Endothelial cell of umbilical vein (primary cell): Measurements from ENCODE around the gene RTL10. TPM values are rescaled to one million over a fixed set of nuclear protein-coding genes. Genes with fewer than 3 reads are reported as not detected.

Source experiments
- BruUV-seq: library from RNA; stranded (reverse); fragments of 400-500 nt; replicated peaks from 2 replicates; lab custom pipeline; 2021; lab: Mats Ljungman, UMichigan
- CTCF ChIA-PET: fragments of 300-600, 350-600 bp; sonication (Branson Sonifier 250); formaldehyde crosslinking; loops from one replicate; lab custom pipeline; 2021; ENCODE audit warnings: antibody characterized with exemption, inconsistent platforms; lab: Charles Lee
- POLR2A ChIA-PET: fragments of 300-600, 350-600 bp; sonication (Branson Sonifier 250); formaldehyde crosslinking; loops from one replicate; lab custom pipeline; 2021; ENCODE audit warnings: antibody characterized with exemption, inconsistent platforms; lab: Charles Lee
- DNase-seq: peaks from one replicate; pipeline ENCODE4 v3.0.0-alpha.2; 2011; ENCODE audit warnings: low read depth, low spot score
- FAIRE-seq: peaks from 2 replicates; lab custom pipeline; 2011; peaks lifted over from hg19 to GRCh38; lab: Jason Lieb, UNC
- H2AFZ ChIP-seq: 2 replicates; pipeline ENCODE4 v1.6.0; 2012; ENCODE audit warnings: low read depth, low read length, control low read depth, inconsistent platforms
- H3K27ac ChIP-seq: 2 replicates; pipeline ENCODE4 v1.5.1; 2011; ENCODE audit warnings: low read depth, mild to moderate bottlenecking, control low read depth, low read length, moderate library complexity; ENCODE audit not compliant: insufficient read depth
- H3K27me3 ChIP-seq, 2 experiments: 2 replicates each; pipeline versions ENCODE4 v1.6.0 to v1.6.1; 2011; ENCODE audit warnings: low read length in 2 of 2, mixed read lengths in 1 of 2; ENCODE audit not compliant: control insufficient read depth in 2 of 2, insufficient read depth in 2 of 2
- H3K36me3 ChIP-seq, 2 experiments: 2 replicates in 1 of 2; 3 replicates in 1 of 2; pipeline ENCODE4 v1.5.1; 2011; ENCODE audit warnings: low read length in 2 of 2, mild to moderate bottlenecking in 1 of 2, moderate library complexity in 1 of 2; ENCODE audit not compliant: control insufficient read depth in 2 of 2, insufficient read depth in 2 of 2; ENCODE audit errors: extremely low read depth in 1 of 2
- H3K4me1 ChIP-seq: 3 replicates; pipeline ENCODE4 v1.5.1; 2011; ENCODE audit warnings: mild to moderate bottlenecking, low read length; ENCODE audit not compliant: control insufficient read depth, insufficient read depth; ENCODE audit errors: extremely low read depth
- H3K4me2 ChIP-seq: 2 replicates; pipeline ENCODE4 v1.6.1; 2011; ENCODE audit warnings: low read length, control low read depth, mixed read lengths; ENCODE audit not compliant: insufficient read depth
- H3K4me3 ChIP-seq, 3 experiments: fragments of 200-600 bp in 1 of 3; sonication (generic), shearing (Covaris generic) in 1 of 3; replicated peaks in 1 of 3; 2 replicates each; pipeline ENCODE4 v1.5.1; 2011 to 2016; ENCODE audit warnings: control low read depth in 3 of 3, low read length in 3 of 3, mild to moderate bottlenecking in 2 of 3, inconsistent platforms in 1 of 3, low read depth in 1 of 3, moderate library complexity in 1 of 3; ENCODE audit not compliant: insufficient read depth in 1 of 3
- H3K79me2 ChIP-seq: 2 replicates; pipeline ENCODE4 v1.6.0; 2012; ENCODE audit warnings: low read length, inconsistent platforms; ENCODE audit not compliant: control insufficient read depth, insufficient read depth
- H3K9ac ChIP-seq: replicated peaks from 2 replicates; pipeline ENCODE3; 2011; ENCODE audit warnings: low read length, control low read depth; ENCODE audit not compliant: insufficient read depth; ENCODE audit errors: extremely low read depth
- H3K9me1 ChIP-seq: replicated peaks from 3 replicates; pipeline ENCODE4 v1.6.0; 2011; ENCODE audit warnings: mild to moderate bottlenecking, low read length; ENCODE audit not compliant: control insufficient read depth, insufficient read depth; ENCODE audit errors: extremely low read depth
- H3K9me3 ChIP-seq: replicated peaks from 2 replicates; pipeline ENCODE4 v1.5.1; 2012; ENCODE audit warnings: low read length, inconsistent platforms; ENCODE audit not compliant: control insufficient read depth, insufficient read depth
- H4K20me1 ChIP-seq: replicated peaks from 2 replicates; pipeline ENCODE3; 2011; ENCODE audit warnings: mild to moderate bottlenecking, low read length; ENCODE audit not compliant: control insufficient read depth, insufficient read depth; ENCODE audit errors: extremely low read depth
- EZH2 ChIP-seq: IDR thresholded peaks from 2 replicates; pipeline ENCODE4 v1.6.1; 2012; ENCODE audit warnings: borderline replicate concordance, low read depth, mild to moderate bottlenecking, moderate library complexity, low read length, inconsistent platforms; ENCODE audit not compliant: severe bottlenecking
- GATA2 ChIP-seq: IDR thresholded peaks from 2 replicates; pipeline ENCODE4 v1.7.0; 2011; ENCODE audit warnings: low read depth, mild to moderate bottlenecking, moderate library complexity, mixed read lengths, low read length; ENCODE audit not compliant: insufficient read length, insufficient read depth
- JUN ChIP-seq: IDR thresholded peaks from 2 replicates; pipeline ENCODE4 v1.6.1; 2011; ENCODE audit warnings: borderline replicate concordance, low read depth; ENCODE audit not compliant: insufficient read length, insufficient read depth
- MYC ChIP-seq: IDR thresholded peaks from one replicate; pipeline ENCODE4 v1.6.1; 2011; ENCODE audit warnings: mild to moderate bottlenecking, low read depth, low read length
- dilution Hi-C: fragments of 300-500 bp; cut with MboI; formaldehyde crosslinking; loops from one replicate; pipeline ENCODE4 v1.15.0; 2019; ENCODE audit warnings: low sequenced_read_pairs; ENCODE audit not compliant: extremely low pct_ligation_motif_present
- intact Hi-C: fragments of 100-400 bp; cut with micrococcal nuclease; formaldehyde crosslinking; loops from one replicate; pipeline ENCODE4 v1.10.0; 2022
- polyA plus RNA-seq, 4 experiments: library from polyadenylated mRNA; depleted of rRNA in 3 of 4; stranded (reverse) in 3 of 4; unstranded in 1 of 4; fragments of >200 nt; gene quantifications; 2 replicates each; pipeline versions ENCODE4 v1.2.1 to v1.2.3, GENCODE V29; 2011 to 2012; ENCODE audit warnings: missing spikeins in 1 of 4
- total RNA-seq: library from RNA; stranded (reverse); gene quantifications from 2 replicates; pipeline ENCODE4 v1.2.3, GENCODE V29; 2021
- TF ChIP-seq, protein P1 (sequence below): IDR thresholded peaks from 2 replicates; pipeline ENCODE4 v1.6.1; 2011; ENCODE audit not compliant: insufficient read depth, insufficient read length

The RTL10 gene
- total and polyA plus RNA-seq, 2 donors (not counting 3 experiments of a cell fraction or from before 2014, with no cell fraction given) = 31.9 to 40.8 TPM

DNA sequence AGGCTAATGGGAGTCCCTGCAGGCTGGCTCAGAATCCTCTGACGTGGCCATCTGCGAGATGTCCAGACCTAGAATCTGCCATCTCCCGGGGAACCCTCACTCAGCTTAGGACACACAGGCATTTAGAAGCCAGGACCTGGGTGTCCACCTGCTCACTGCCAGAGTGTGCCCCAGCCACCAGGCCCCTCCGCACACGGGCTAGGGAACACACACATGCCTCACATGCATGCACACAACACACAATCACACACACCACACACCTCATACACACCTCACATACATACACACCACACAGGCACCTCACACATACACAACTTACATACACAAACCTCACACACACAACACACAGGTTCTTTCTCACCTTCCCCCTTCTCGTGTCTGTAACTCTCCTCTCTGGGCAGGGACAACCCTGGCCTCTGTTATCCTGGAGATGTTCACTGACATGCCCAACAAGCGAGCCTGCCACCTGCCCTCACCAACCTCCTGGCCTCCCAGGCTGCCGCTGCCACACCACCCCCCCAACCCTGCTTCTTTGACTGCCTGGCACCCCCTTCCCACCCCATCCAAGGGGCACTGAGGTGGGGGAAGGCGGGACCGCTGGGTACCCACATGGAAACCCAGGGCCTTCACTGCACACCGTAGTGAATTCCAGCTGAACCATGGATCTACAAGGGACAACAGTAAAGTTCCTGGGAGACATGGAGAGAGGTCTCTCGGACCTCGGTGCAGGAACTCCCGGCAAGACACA lies 38.1 kb downstream of the RTL10 start:
- POLR2A ChIA-PET = no interaction called here
- H3K79me2 ChIP-seq = no peaks in the 10 kb centered on the region
- no peak overlapping the region for H3K4me2 ChIP-seq
- CTCF ChIA-PET = no interaction called here
- no peak overlapping the region for H3K27ac ChIP-seq
- no peaks in the 10 kb centered on the region for H3K9me1 ChIP-seq
- no peak overlapping the region for H3K9ac ChIP-seq
- no peaks in the 10 kb centered on the region for H4K20me1 ChIP-seq
- dilution Hi-C loops = no loop called here
- H3K4me1 ChIP-seq = no peaks in the 10 kb centered on the region
- H3K4me3 ChIP-seq = no peak overlapping the region
- intact Hi-C loops = no loop called here
- no peak for FAIRE-seq
- no peak for TF ChIP-seq GATA2
- no peaks in the 10 kb centered on the region for H3K9me3 ChIP-seq
- no TSS peak for BruUV-seq
- H3K36me3 ChIP-seq = no peaks in the 10 kb centered on the region
- no peak for DNase-seq
- no peaks in the 10 kb centered on the region for H3K27me3 ChIP-seq
- no peak overlapping the region for H2AFZ ChIP-seq

DNA sequence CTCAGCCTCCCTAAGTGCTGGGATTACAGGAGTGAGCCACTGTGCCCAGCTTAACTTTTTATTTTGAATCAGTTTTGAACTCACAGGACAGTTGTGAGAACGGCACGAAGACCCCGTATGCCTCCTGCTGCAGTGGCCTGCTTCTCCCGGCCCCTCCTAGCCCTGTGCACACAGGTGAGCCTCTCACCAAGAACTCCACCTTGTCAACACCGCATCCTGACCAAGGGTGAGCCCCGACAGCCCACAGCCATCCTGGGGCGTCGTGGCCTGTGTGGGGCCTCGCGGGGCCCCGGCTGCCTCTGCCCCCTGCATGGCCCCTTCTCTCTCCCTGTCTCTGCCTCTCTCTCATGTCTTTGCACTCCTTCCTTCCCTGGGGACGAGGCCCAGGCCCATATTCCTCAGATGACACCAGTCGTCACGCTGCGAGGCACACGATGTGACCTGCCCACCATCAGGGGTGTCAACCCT lies 38.8 kb downstream of the RTL10 start:
- no peaks in the 10 kb centered on the region for H3K9me1 ChIP-seq
- H3K9me3 ChIP-seq = no peaks in the 10 kb centered on the region
- no peaks in the 10 kb centered on the region for H3K36me3 ChIP-seq
- no peak overlapping the region for H3K9ac ChIP-seq
- ChIA-PET CTCF (interaction anchor here (1.3 kb wide), 1 partner anchor 94 kb away, joined by 3 read pairs; no protein-coding TSS in a partner anchor), POLR2A (no interaction called here)
- no peak for TF ChIP-seq GATA2
- no peak for TF ChIP-seq JUN
- TF ChIP-seq, protein P1, sequence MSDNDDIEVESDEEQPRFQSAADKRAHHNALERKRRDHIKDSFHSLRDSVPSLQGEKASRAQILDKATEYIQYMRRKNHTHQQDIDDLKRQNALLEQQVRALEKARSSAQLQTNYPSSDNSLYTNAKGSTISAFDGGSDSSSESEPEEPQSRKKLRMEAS = no peak
- no peak for TF ChIP-seq EZH2
- TF ChIP-seq MYC = no peak
- dilution Hi-C loops = no loop called here
- FAIRE-seq (no peak), DNase-seq (no peak)
- no TSS peak for BruUV-seq
- H3K4me2 ChIP-seq = no peak overlapping the region
- no peak overlapping the region for H3K27ac ChIP-seq
- intact Hi-C loops = no loop called here
- H4K20me1 ChIP-seq = no peaks in the 10 kb centered on the region
- H3K79me2 ChIP-seq = no peaks in the 10 kb centered on the region
- H3K4me3 ChIP-seq = no peak overlapping the region
- H3K27me3 ChIP-seq = no peaks in the 10 kb centered on the region
- H3K4me1 ChIP-seq = no peaks in the 10 kb centered on the region
- no peak overlapping the region for H2AFZ ChIP-seq
